Activated gamma-delta T cell treated with anti-CD3 and anti-CD28 coated beads, Interleukin-2, amount 50 U/mL, for 16 hours (primary cell): ENCODE measurements around the gene SORCS3.

Experiments
- DNase-seq: peaks from one replicate; pipeline ENCODE4 v3.0.0-alpha.2; 2020; ENCODE audit warnings: low read depth

The SORCS3 gene

DNA sequence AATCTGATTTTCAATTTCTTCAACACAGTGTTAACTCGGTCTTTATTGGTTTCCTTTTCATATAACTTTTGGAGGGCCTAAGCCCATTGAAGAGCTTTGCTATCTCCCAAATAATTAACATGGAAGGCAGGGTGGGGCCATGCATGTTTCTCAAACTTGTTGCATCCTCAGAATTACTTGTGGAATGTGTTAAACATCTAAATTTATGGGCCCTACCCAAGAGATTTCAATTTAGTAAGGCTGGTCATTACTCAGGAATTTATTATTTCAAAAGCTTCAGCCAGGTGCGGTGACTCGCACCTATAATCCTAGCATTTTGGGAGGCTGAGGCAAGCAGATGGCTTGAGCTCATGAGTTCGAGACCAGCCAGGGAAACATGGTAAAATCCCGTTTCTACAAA is 208.9 kb downstream of the SORCS3 start:
- DNase-seq, result no peak

DNA sequence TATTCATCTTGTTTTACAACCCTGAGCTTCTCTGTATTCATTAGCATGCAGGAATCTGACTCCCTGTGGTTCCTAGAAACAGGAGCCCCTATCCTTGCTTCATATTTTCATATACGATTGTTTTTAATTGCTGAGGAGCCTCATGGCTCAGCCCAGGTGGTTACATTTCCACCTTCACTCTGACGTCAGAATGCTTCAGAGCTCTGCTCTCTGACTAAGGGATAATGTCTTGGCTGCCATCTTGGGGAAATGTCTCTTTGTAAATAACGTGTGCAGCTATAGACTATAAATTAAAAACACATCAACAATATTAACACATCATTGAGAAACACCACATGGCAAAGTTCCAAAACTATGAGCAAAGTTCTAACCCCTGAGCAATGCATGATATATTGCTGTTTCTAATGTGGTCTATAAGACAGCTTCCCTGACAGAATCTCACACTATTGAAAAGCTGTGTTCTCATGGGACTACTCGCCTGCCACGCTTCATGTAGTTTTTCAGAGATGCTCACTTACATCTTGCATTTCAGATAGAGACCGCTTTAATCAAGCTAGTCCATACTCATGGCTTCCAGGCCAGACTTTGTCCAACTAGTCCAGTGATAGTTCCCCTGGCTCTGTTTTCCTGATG is 227.0 kb downstream of the SORCS3 start:
- DNase-seq, result no peak

DNA sequence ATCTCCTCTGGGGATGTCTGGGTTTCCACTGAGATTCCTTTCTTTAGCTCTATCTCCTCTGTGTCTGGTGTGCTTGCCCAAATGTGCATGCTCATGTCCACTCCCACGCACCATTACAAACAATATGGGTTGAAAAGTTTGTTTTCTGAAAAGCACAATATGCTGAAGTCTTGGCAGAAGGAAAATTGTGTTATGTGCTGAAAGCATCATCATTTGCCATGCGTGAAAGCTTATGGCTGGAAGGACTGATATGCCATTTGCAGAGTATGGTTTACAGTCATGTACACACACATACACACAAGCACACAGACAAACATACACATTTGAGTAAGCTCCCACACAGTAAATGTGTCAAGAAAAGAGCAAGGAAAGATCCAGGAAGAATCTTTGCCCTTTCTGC is 231.6 kb downstream of the SORCS3 start:
- DNase-seq, result no peak

DNA sequence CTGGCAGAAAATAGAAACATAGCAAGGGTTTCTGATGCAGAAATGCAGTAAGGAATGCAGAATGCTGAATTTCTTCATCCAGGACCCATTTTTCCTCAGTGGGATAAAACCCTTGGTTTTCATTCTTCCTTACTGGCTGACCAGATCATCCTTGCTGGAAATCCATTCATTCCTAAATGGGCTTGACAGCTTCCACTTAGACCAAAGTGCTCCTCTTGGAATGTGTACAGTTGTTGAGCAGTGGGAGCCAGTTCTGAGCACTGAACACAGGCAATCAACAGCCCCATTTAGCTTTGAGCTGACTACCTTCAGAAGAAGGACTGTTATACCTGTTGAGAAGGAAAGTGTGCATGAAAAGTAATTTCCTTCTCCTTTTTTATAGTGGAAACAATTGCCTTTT is 232.1 kb downstream of the SORCS3 start:
- DNase-seq, result no peak

DNA sequence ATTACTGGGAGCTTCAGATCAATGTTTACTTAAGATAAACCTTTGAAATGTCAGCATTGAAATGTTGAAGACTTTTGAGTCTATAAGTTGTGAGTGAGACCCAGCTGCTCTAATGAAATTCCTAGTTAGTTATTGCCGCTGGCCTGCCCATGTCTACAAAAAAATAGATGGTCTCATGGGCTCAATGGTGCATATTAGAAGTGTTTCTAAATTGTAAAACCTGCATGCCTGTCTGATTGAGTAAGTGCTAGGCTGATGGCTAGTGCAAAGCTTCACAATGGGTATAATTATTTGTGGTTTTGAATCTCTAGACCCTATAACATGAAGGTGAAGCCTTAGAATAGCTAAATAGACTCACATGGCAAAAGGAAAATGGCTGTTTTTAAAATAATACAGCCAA is 234.5 kb downstream of the SORCS3 start:
- no peak for DNase-seq

DNA sequence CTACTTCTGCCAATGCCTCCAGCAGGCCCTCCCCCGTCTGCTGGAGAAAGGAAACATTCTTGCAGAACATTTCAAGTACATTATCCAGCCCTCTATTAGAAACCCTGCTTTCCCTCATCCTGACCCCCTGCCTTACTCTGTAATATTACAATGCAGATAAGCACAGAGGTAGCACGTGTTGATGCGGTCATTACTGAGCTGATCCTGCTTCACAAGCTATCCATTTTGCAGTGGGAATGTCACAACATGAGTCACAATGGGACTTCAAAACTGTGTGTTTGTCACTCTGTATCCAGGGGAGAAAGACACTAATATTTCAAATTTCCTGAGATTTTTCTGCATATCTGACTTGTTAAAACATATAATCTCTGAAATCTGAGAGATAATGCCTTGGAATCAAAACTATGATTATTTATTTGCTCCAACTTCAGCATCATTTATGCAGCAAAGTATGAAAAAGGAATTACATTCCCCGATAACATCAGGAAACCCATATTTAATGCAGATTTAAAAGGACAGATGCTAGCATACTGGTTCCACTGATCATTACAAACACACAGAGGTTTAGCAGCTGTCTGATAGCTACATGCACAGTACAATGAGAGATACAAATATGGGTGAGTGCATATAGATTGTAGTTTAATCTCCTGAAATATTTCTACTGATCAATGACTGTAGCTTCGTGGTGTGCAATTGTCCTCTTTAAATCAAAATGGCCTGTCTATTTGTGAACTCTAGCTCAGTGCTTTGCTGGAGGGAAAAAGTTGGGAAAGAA is 239.7 kb downstream of the SORCS3 start:
- no peak for DNase-seq

DNA sequence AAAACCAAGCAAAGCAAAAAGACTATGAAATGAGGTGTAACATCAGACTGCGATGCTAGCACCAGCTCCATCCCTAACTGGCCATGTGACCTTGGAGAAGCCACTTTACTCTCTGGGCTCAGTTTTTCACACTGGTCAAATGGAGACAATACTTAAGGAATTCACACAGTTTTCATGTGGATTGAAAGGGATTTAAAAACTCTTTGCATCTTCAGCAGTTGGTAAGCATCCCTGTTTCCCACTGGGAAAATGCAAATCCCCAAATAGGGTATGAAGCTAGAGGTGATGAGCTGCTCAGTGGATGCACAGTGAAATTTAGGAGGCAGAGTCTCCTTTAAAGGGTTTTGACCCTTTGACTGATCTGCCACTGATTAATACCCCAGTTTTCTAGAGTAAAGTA is 240.7 kb downstream of the SORCS3 start:
- no peak for DNase-seq

DNA sequence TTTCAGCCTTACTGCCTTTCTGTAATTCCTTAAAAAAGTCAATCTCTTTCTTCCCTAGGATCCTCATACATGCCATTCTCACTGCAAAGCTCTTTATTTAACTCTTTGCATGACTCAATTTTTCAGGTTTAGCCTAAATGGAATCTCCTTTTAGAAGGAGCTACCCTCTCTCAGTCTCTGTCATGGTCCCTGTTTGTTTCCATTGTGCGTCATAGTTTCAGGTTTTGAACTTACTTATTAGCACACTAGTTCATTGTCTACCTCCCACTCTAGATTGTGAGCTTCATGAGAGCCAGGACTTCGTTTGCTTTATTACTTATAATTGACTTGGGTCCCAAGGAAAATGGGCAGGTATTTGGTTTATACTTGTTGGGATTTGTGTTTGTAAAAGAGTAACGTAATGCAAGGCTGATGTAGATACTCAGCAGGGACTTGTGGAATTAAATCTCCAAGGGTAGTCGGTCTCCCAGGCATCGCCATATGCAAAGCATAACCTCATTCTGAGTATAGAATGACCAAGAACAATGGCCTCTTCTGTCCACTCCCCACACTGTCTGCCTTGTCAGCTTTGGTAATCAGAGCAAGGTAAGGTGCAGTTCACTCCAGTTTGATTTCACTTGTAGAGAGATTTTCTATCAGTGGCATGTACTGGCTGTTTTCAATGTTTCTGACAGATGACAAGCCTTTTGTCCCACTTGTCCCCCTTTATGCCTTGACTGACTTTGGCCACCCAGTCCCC is 252.0 kb downstream of the SORCS3 start:
- DNase-seq, result no peak

DNA sequence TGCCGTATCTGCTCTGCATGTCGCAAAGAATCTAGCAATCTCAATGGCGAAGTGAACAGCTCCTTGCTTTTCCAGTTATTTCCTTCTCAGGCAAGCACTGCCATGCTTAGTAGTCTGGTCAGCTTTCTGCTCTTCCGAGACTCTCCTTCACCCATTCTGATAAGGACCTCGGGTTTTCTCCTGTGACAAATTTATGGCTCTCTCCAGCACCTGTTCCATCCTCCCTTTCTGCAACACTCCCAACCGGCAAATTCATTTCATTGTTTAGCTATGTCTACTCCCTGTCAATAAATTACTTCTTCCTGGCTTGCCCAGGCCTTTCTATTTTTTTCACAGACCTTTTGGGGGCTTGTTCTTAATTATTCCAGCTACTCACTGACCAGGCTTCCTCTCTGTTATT is 252.6 kb downstream of the SORCS3 start:
- DNase-seq, result no peak

DNA sequence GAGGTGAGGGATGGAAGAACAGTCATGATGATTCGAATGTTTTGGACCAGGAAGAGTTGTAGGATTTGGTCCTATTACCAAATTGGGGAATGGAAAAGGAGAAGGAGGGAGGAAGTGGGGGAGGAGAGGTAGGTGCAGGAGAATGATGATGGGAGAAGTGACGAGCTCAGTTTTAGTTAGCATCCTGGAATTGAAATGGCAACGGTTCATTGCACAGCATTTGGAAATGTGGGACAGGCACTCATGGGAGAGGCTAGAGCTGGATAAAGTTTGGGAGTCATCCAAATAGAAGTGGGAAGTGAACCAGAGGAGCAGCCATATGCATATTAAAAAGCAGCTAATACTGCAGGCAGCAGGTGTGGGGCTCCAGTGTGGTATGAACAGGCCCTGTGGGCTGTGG is 253.6 kb downstream of the SORCS3 start:
- DNase-seq, result no peak

DNA sequence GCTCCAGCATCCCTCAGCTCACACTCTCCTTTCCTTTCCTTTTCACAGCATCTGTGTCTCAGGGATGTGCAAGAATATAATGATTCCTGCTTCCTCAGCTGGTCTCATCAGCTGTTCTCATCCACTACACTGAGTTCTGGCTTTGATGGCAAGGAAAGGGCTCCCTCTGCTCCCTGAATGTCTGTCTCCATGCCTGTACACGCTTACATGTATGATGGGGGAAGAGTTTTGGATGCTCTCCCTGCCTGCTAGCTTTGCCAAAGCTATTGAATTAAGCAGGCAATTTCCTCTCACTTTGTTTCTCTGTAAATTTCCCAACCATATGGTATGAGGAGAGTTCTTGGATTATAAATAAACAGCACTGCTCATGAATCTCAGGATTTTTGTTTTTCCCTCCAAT is 254.5 kb downstream of the SORCS3 start:
- no peak for DNase-seq

DNA sequence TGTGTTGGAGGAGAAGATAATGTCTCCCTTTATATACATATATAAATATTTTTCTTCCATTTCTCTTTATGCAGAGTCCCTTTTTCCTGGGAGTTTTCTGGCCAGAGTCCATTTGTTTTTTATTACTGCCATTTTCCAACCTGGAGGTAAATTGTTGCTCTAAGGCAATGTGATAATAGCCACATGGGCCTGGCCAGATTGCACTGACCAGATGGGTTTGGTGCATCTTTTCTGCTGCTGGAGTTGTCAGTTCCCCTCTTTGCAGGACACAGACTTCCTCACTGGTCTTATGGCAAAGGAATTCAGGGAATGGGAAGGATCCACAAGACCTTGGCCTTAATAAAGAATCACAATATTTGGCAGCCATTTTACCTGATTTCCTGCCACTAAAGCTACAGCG is 254.9 kb downstream of the SORCS3 start:
- DNase-seq, result no peak

DNA sequence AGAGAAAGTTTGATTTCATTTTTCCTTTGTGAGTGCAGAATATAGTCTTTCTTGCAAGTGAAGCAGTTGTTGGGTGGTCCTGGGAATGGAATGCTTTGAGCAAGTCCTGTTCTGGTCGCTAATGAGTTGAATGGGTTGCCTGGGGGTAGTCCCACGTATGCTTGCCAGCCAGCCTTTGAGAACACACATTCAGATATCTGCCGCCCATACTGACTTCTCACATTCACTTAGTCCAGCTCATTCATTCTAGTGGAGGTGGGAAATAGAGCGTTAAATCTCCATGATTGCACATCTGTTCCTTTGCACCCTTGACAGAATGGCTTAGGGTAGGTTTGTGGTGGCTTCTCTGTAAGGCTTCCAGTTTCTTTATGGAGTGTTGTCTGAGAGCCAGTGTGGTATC is 256.6 kb downstream of the SORCS3 start:
- no peak for DNase-seq

DNA sequence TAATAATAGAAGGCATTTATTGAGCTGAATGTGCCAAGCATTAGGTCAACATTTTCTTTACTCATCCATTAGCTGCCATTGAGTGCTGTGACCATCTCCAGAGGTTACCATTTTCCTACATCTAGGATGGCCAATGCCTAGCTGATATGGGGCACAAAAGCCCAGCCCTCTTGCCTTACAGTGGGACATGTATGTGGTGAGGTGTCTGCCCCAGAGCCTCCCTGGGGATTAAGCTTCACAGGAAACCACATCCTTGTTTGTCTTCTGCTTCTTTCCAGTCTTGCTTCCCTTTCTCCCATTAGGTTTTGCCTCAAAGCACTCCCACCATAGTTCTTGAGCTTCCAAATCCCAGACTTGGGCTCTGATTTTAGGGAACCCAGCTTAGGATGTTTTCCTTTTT is 258.7 kb downstream of the SORCS3 start:
- DNase-seq, result no peak

DNA sequence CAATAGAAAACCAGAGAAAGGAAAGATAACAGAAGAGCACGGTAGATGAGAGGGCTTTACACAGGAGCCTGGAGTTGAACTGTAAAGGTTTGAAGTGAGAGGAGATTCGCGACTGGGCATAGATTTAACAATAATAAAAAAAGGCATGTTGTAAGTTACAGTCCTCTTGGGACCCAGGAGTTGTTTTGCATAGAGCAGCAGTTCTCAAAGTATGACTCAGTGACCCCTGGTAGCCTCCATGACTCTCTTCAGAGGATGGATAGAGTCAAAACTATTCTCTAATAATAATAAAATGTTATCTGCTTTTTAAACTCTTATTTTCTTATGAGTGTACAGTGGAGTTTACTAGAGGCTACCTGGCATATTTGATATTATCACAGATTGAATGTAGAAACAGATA is 262.3 kb downstream of the SORCS3 start:
- DNase-seq, result no peak

DNA sequence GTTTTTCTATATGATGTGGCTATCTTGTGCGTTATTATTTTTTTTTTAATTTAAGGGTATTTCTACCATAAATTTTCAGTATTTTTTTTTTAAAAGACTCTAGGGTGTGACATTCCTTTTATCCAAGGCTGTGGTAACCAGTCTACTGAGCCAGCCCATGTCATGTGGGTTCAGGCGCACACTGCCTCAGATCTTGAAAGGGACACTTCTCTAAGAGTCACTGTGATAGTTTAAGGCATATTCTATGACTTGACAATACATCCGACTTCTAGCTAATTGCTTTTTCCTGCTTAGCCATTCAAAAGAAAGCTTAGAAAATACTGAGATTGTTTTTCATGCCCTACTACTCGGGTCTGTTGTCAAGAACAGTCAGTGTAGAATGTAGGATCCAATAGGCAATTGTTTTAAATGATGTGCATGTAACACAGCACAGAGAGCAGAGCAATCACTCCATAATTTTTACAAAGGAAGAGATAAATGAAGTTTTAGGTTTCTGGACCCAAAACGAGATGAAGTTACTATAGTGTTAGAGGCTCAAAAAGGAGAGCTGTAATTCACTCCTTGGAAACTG is 263.7 kb downstream of the SORCS3 start:
- DNase-seq, result no peak

DNA sequence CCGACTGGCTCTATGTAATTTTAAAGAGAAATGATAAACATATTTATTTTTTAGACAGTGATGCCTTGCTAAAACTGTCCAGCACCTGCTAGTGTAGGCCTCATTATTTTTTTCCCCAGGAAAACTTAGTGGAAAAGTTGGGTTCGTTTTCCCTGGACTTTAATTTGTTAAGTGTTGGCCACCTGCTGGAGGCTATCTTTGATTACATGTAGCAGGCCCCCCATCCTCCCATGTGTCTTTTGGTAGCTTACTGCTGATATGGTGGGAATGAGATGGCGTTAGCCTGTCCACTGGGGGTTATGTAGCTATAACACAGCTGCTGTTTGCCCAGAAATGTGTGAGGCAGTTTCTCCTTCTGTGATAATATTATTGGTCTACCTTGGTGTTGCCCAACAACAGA is 265.0 kb downstream of the SORCS3 start:
- DNase-seq, result no peak

DNA sequence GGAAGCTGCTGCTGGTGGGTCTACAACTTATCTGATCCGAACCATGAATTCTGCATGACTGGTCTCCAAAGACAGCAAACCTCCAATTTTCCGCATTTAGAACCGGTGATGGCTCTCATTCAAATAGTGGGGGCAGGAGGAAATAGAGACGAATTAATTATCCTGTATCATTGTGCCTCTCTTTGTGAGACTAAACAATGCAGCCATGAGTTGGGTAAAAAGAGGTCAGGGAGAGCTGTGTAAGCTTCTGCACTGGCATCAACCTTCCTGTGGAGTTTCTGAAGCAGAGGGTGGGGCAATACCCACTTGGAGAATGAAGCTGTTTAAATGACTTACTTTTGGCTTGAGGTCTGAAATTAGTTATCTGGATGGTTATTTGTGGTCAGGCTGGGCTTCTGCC is 266.4 kb downstream of the SORCS3 start:
- DNase-seq, result no peak

DNA sequence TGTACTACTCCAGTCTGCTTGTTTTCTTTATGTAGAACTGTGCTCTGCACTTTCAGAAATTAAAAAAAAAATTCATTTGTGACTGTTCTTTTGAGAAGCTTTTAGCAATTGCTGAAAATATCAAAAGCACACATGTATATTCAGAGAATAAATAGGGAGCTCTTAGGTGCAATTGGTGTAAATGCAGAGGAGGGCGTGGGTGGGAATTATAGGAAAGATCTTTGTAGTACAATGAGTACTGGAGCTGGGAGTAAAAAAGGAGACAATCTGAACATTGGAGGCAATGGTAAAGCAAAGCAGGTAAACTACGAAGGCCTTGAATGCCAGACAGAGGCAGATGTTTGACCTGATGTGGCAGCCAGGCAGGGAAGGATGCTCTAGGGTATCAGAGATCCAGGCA is 267.5 kb downstream of the SORCS3 start:
- DNase-seq, result no peak

DNA sequence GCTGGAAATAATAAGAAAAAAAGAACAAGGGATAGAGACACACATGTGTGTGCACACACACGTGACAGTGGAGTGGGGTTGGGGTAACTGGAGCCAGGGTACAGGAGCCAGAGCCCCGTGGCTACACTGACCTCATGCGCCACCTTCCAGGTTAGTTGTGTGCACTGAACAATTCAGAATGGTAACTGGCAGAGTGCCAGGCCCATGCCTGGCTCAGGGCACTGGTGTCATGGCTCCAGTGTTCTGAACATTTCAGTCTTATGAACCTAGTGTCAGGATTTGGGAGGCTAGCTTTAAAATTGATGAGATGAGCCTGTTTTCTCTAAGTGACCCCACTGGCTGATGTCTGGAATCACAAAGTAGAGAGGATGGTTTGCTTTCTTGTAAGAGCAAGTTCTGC is 269.6 kb downstream of the SORCS3 start:
- no peak for DNase-seq

DNA sequence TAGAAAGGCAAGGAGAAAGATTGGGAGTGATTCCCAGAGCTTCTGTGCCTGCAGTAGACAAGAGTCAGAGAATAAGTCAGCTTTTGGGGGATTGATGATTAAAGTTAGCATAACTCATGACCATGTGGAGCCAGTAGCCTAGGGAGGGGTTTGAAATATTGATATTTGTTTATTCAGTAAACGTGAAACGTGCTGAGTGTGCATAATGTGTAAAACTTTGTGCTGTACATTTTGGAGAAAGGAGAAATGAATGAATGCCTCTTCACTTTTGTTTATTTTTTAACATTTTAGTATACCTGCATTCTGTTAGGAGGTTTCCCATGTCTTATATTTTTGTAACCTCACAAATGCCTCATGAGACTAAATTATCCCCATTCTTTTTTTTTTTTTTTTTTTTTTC is 272.3 kb downstream of the SORCS3 start:
- DNase-seq, result no peak

DNA sequence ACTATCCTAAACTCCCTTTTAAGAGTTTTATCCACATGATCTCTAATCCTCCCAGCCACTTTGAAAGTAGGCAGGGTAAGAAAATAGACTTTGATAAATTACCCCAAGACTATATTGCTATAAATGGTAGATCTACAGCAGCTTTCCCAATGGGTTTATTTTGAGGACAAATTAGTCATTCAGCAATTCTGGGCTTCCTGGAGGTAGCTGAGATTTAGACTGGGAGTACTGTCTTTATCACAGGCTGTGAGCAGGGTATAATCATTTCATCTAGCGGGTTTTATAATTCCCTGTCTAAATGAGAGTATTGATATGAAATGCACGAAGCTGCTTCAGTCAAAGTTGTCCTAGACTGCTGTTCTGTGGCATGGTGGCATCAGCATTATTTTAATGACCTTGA is 279.4 kb downstream of the SORCS3 start:
- DNase-seq, result no peak

DNA sequence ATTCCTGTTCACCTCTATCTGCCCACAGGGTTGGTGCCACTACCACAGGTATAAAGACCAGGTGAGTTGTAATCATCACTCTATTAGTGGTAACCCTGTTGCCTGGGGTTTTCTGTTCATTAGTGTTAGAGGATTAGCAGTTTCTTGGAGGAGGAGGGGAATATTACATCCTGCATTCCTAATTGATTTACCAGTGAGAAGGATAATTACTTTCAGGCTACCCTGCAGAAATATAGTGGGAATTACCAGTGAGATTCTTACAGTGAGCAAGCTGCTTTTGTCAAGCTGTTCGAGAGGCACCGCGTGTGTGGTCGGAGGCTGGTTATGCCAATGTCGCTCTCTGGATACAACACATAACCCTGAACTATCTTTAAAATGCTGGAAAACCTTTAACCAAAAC is 280.7 kb downstream of the SORCS3 start:
- DNase-seq, result no peak
